Tibial artery (tissue), 4 donors: ENCODE results near the gene HYAL1.
"Not testable (repeated sequence)": the region's sequence is repeated elsewhere in the genome, so short reads cannot be mapped to it uniquely, and the experiment has no call there.

Experiments used
- DNase-seq, 2 donors: peaks; one replicate each; pipeline ENCODE4 v3.0.0-alpha.2; 2019
- H3K27ac ChIP-seq, 2 donors: fragments of 200-600 bp; sonication (generic) in 1 of 2; 1 replicate in 1 of 2; 2 replicates in 1 of 2; pipeline ENCODE4 v1.5.1; 2018 to 2019; ENCODE audit warnings: mild to moderate bottlenecking in 1 of 2
- H3K27me3 ChIP-seq, 2 donors: fragments of 200-600 bp; sonication (generic) in 1 of 2; one replicate each; pipeline versions ENCODE4 v1.5.1 to v1.6.0; 2016 to 2019
- H3K36me3 ChIP-seq, 3 donors: fragments of 200-600 bp; sonication (generic) in 2 of 3; one replicate each; pipeline ENCODE4 v1.5.1; 2016 to 2019; ENCODE audit warnings: mild to moderate bottlenecking in 2 of 3
- H3K4me1 ChIP-seq, 4 donors: fragments of 200-600 bp; sonication (generic) in 2 of 4; 1 replicate in 3 of 4; 2 replicates in 1 of 4; pipeline ENCODE4 v1.5.1; 2016 to 2019
- H3K4me3 ChIP-seq, 2 donors: fragments of 200-600 bp; sonication (generic) in 1 of 2; 1 replicate in 1 of 2; 2 replicates in 1 of 2; pipeline ENCODE4 v1.5.1; 2018 to 2019; ENCODE audit warnings: mild to moderate bottlenecking in 2 of 2
- H3K9me3 ChIP-seq, 3 donors: fragments of 200-600 bp; sonication (generic) in 1 of 3; one replicate each; pipeline ENCODE4 v1.5.1; 2016 to 2019
- intact Hi-C: fragments of 100-400 bp; cut with DNase I; formaldehyde crosslinking; loops from one replicate; pipeline ENCODE4 v1.15.0; 2023; ENCODE audit warnings: low total_unique reads
- TF ChIP-seq, protein P1 (sequence below), 2 experiments: fragments of 200-600 bp in 1 of 2; fragments of 450-650 bp in 1 of 2; IDR thresholded peaks; one replicate each; pipeline ENCODE4 v1.5.1; 2017 to 2019; ENCODE audit warnings: antibody characterized with exemption in 2 of 2, mild to moderate bottlenecking in 1 of 2, moderate library complexity in 1 of 2

The HYAL1 gene

GRCh38 chr3:50287262-50287661, 16.1 kb downstream of the HYAL1 start:
- H3K9me3 ChIP-seq: no peaks in the 10 kb centered on the region
- no peak overlapping the region for H3K4me3 ChIP-seq
- no peak overlapping the region for H3K27ac ChIP-seq
- TF ChIP-seq, protein P1, sequence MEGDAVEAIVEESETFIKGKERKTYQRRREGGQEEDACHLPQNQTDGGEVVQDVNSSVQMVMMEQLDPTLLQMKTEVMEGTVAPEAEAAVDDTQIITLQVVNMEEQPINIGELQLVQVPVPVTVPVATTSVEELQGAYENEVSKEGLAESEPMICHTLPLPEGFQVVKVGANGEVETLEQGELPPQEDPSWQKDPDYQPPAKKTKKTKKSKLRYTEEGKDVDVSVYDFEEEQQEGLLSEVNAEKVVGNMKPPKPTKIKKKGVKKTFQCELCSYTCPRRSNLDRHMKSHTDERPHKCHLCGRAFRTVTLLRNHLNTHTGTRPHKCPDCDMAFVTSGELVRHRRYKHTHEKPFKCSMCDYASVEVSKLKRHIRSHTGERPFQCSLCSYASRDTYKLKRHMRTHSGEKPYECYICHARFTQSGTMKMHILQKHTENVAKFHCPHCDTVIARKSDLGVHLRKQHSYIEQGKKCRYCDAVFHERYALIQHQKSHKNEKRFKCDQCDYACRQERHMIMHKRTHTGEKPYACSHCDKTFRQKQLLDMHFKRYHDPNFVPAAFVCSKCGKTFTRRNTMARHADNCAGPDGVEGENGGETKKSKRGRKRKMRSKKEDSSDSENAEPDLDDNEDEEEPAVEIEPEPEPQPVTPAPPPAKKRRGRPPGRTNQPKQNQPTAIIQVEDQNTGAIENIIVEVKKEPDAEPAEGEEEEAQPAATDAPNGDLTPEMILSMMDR (IDR thresholded peaks at IDR 0.05): no peak
- intact Hi-C loops: no loop called here
- DNase-seq: no peak
- peaks cover 18 to 47% (median 36%) of the 10 kb centered on the region in 3 donors for H3K36me3 ChIP-seq
- H3K27me3 ChIP-seq: no peaks in the 10 kb centered on the region
- H3K4me1 ChIP-seq: peaks cover 0 to 15% (median 11%) of the 10 kb centered on the region in 4 donors

- Histone ChIP-seq H3K27me3 (no peaks in the 10 kb centered on the region), H3K27ac (no peak overlapping the region), H3K4me3 (no peak overlapping the region), H3K36me3 (peaks cover 18 to 47% (median 36%) of the 10 kb centered on the region in 3 donors), H3K9me3 (no peaks in the 10 kb centered on the region), H3K4me1 (peaks cover 0 to 15% (median 9%) of the 10 kb centered on the region in 4 donors)
- TF ChIP-seq, protein P1 (IDR thresholded peaks at IDR 0.05): no peak
- DNase-seq: no peak
- intact Hi-C loops: no loop called here
Measured at GRCh38 chr3:50286322-50287227, 16.8 kb downstream of the HYAL1 start.

DNA sequence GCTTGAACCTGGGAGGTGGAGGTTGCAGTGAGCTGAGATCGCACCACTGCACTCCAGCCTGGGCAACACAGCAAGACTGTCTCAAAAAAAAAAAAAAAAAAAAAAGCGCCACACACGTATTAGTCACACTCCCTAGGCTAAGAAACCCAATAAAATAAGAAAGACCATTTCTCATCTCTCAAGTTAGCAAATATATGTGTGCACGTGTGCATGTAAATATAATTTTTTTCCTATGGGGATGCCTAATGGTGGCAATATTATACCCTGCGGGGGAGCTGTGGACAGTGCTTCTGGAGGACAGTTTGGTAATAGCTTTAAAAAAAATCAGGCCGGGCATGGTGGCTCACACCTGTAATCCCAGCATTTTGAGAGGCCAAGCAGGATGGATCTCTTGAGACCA, 19.3 kb downstream of the HYAL1 start:
- H3K36me3 ChIP-seq: peaks cover 12 to 32% (median 23%) of the 10 kb centered on the region in 3 donors
- H3K4me1 ChIP-seq, intact Hi-C loops, DNase-seq, H3K27ac ChIP-seq, H3K4me3 ChIP-seq, H3K9me3 ChIP-seq, H3K27me3 ChIP-seq: not testable (repeated sequence)

DNA sequence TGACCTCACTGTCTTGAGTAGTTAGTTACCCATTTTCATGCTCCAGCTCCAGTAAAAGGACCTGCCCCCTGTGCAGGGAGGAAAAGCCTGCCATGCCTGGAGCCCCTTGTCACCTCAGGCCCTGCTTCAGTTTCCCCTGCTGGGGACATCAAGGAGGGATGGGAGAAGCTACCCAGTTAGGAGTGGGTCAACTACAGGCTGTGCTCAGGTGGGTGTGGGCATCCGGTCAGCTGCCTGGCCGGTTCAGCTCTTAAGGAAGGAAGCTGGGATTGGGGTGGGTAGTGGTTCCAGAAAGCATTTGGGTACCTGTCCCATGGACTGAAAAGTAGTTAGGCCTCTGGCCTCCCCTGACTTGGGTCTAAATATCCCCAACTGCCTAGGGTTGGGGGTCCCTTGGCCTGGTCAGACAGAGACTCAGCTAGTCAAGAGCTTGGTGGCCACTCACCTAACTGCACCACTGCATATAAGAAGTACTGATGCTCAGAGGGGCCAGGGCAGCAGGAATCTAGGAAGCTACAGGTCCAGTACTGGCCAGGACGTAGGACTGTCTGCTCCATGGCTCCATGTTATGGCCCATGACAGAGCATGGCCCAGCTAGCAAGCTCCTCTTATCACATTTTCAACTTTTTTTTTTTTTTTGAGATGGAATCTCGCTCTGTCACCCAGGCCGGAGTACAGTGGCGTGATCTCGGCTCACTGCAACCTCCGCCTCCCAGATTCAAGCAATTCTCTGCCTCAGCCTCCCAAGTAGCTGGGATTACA, 23.9 kb downstream of the HYAL1 start:
- Histone ChIP-seq H3K27ac (peak overlapping the region; percentile 9 to 60), H3K27me3 (no peaks in the 10 kb centered on the region), H3K4me3 (no peak overlapping the region), H3K9me3 (no peaks in the 10 kb centered on the region), H3K36me3 (peaks cover 0 to 17% (median 0%) of the 10 kb centered on the region in 3 donors), H3K4me1 (peaks cover 0 to 16% (median 12%) of the 10 kb centered on the region in 4 donors)
- no peak for DNase-seq
- intact Hi-C loops: loop anchor here (5.0 to 10.0 kb wide), 2 partner anchors 37 to 155 kb away; no protein-coding TSS in a partner anchor
- TF ChIP-seq, protein P1 (IDR thresholded peaks at IDR 0.05): no peak

- H3K36me3 ChIP-seq: peaks cover 0 to 17% (median 0%) of the 10 kb centered on the region in 3 donors
- TF ChIP-seq, protein P1 (IDR thresholded peaks at IDR 0.05): no peak
- DNase-seq: no peak
- H3K4me3 ChIP-seq: no peak within 1 kb of the TSS
- H3K4me1 ChIP-seq: peaks cover 0 to 20% (median 13%) of the 10 kb centered on the region in 4 donors
- H3K27me3 ChIP-seq: no peaks in the 10 kb centered on the region
- intact Hi-C loops: loop anchor here (5.0 to 10.0 kb wide), 2 partner anchors 37 to 154 kb away; no protein-coding TSS in a partner anchor
- no peaks in the 10 kb centered on the region for H3K9me3 ChIP-seq
- peak within 1 kb of the TSS; percentile 9 to 60 for H3K27ac ChIP-seq
Measured at GRCh38 chr3:50278880-50279224, 24.5 kb downstream of the HYAL1 start, which contains the start of gene LSMEM2. TSS of gene LSMEM2 (plus strand) at chr3:50279087. CDS start at chr3:50279114, 27 bp downstream.
